HepG2 (cell line): Measurements from ENCODE around the gene NFE2. TPM values are rescaled to one million over a fixed set of nuclear protein-coding genes. Genes with fewer than 3 reads are reported as not detected.

Experiments
- CHD4 ChIP-seq: fragments of 200-600 bp; sonication (generic); IDR thresholded peaks from 2 replicates; pipeline ENCODE4 v1.7.0; 2017; ENCODE audit warnings: mild to moderate bottlenecking, low read length, borderline replicate concordance
- FOXC1 ChIP-seq: sonication (generic); formaldehyde crosslinking; IDR thresholded peaks from 2 replicates; pipeline ENCODE4 v1.8.0; 2022; ENCODE audit warnings: mild to moderate bottlenecking, missing genetic modification reagents, borderline replicate concordance
- GTF3A ChIP-seq: sonication (generic); formaldehyde crosslinking; conservative IDR thresholded peaks from 2 replicates; pipeline ENCODE4 v1.4.0; 2020; ENCODE audit warnings: mild to moderate bottlenecking, missing genetic modification reagents
- KLF11 ChIP-seq: IDR thresholded peaks from 2 replicates; pipeline ENCODE4 v1.6.1; 2016; ENCODE audit warnings: missing compliant biosample characterization
- TARDBP ChIP-seq: sonication (generic); formaldehyde crosslinking; IDR thresholded peaks from 2 replicates; pipeline ENCODE4 v1.8.0; 2022; ENCODE audit warnings: mild to moderate bottlenecking, missing genetic modification reagents
- TOPORS ChIP-seq: sonication (generic); formaldehyde crosslinking; IDR thresholded peaks from 2 replicates; pipeline ENCODE4 v1.8.0; 2023; ENCODE audit warnings: mild to moderate bottlenecking, missing genetic modification reagents
- U2AF2 ChIP-seq: fragments of 200-400 bp; formaldehyde crosslinking; IDR thresholded peaks from 2 replicates; pipeline ENCODE4 v1.6.1; 2017; ENCODE audit warnings: low read depth, mild to moderate bottlenecking, low read length
- polyA plus RNA-seq, 8 experiments: library from polyadenylated mRNA; depleted of rRNA in 3 of 8; stranded (reverse) in 7 of 8; unstranded in 1 of 8; fragments of >200 nt; fragmentation: Illumina TruSeq in 4 of 8; extraction: Trizol in 4 of 8; gene quantifications; 2 replicates each; pipeline versions ENCODE4 v1.2.1 to v1.2.3, GENCODE V29; 2011 to 2016; ENCODE audit warnings: low read depth in 4 of 8, missing spikeins in 1 of 8, mixed read lengths in 1 of 8; ENCODE audit not compliant: insufficient read depth in 1 of 8
- total RNA-seq, 5 experiments: library from RNA; depleted of rRNA; stranded (reverse); fragments of >200 nt; fragmentation: Illumina TruSeq; extraction: Trizol; gene quantifications; 2 replicates each; pipeline ENCODE4 v1.2.3, GENCODE V29; 2016; ENCODE audit warnings: low read depth in 1 of 5
- TF ChIP-seq, protein P1 (sequence below): sonication (generic); formaldehyde crosslinking; IDR thresholded peaks from 2 replicates; pipeline ENCODE4 v1.4.0; 2020; ENCODE audit warnings: mild to moderate bottlenecking, missing genetic modification reagents, borderline replicate concordance
- TF ChIP-seq, protein P2 (sequence below): IDR thresholded peaks from 2 replicates; pipeline ENCODE4 v1.6.1; 2012; ENCODE audit warnings: inconsistent platforms
- TF ChIP-seq, protein P3 (sequence below): sonication (generic); formaldehyde crosslinking; IDR thresholded peaks from 2 replicates; pipeline ENCODE4 v1.4.0; 2020; ENCODE audit warnings: mild to moderate bottlenecking, missing genetic modification reagents
- TF ChIP-seq, protein P4 (sequence below): sonication (generic); formaldehyde crosslinking; IDR thresholded peaks from 2 replicates; pipeline ENCODE4 v1.4.0; 2020; ENCODE audit warnings: missing genetic modification reagents, low read depth, mild to moderate bottlenecking, borderline replicate concordance
- TF ChIP-seq, protein P5 (sequence below): sonication (generic); formaldehyde crosslinking; IDR thresholded peaks from 2 replicates; pipeline ENCODE4 v1.4.0; 2020; ENCODE audit warnings: missing genetic modification reagents, borderline replicate concordance

Gene NFE2
- total and polyA plus RNA-seq, 2 of the 13 experiments (the other 11 are each of a cell fraction or from before 2014, with no cell fraction given) = 4.5 to 7.8 TPM

DNA sequence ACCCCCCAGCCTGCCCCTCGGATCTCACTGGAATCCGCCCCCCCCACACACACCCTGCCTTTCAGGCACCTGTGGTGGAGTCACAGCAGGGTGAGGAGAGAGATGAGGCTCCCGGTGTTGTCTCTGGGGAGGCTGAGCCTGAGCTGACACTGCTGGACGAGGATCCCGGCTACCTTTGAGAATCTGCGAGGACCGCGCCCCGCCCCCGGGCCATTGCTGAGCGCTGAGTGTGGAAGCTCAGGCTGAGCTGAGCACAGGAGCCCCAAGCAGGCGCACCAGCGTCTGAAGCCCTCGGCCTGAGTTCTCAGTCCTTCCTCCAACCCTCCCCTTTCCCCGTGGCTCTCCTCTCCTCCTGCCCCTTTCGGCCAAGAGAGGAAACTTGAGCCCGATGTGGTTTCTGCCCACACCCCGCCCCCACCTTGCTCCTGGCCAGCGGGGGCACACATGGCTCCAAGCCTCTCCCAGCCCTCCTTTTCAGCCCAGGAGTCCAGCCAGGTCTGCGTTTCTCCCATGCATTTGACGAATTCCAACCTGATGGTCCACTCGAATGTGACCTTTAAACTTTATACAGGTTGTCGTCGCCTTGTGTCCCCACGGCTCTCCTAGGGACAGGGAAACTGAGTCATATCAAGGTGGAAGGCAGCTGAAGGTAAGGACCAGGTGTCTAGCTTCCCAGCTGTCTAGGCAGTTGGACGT is at the start of gene NFE2 (continued):
- TF ChIP-seq, protein P1, sequence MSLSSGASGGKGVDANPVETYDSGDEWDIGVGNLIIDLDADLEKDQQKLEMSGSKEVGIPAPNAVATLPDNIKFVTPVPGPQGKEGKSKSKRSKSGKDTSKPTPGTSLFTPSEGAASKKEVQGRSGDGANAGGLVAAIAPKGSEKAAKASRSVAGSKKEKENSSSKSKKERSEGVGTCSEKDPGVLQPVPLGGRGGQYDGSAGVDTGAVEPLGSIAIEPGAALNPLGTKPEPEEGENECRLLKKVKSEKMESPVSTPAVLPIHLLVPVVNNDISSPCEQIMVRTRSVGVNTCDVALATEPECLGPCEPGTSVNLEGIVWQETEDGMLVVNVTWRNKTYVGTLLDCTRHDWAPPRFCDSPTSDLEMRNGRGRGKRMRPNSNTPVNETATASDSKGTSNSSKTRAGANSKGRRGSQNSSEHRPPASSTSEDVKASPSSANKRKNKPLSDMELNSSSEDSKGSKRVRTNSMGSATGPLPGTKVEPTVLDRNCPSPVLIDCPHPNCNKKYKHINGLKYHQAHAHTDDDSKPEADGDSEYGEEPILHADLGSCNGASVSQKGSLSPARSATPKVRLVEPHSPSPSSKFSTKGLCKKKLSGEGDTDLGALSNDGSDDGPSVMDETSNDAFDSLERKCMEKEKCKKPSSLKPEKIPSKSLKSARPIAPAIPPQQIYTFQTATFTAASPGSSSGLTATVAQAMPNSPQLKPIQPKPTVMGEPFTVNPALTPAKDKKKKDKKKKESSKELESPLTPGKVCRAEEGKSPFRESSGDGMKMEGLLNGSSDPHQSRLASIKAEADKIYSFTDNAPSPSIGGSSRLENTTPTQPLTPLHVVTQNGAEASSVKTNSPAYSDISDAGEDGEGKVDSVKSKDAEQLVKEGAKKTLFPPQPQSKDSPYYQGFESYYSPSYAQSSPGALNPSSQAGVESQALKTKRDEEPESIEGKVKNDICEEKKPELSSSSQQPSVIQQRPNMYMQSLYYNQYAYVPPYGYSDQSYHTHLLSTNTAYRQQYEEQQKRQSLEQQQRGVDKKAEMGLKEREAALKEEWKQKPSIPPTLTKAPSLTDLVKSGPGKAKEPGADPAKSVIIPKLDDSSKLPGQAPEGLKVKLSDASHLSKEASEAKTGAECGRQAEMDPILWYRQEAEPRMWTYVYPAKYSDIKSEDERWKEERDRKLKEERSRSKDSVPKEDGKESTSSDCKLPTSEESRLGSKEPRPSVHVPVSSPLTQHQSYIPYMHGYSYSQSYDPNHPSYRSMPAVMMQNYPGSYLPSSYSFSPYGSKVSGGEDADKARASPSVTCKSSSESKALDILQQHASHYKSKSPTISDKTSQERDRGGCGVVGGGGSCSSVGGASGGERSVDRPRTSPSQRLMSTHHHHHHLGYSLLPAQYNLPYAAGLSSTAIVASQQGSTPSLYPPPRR (CRISPR knock-in tag) = 0 out of 2 replicates have a peak, but pooled peaks have one; percentile 12
- peak; percentile 20; the same call in 1 of the 2 replicates for TF ChIP-seq KLF11 (CRISPR knock-in tag)
- TF ChIP-seq, protein P2, sequence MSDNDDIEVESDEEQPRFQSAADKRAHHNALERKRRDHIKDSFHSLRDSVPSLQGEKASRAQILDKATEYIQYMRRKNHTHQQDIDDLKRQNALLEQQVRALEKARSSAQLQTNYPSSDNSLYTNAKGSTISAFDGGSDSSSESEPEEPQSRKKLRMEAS = peak; percentile 66; the same call in 1 of the 2 replicates
- TF ChIP-seq TARDBP (CRISPR knock-in tag) = peak; percentile 72; the same call in 1 of the 2 replicates
- TF ChIP-seq, protein P3, sequence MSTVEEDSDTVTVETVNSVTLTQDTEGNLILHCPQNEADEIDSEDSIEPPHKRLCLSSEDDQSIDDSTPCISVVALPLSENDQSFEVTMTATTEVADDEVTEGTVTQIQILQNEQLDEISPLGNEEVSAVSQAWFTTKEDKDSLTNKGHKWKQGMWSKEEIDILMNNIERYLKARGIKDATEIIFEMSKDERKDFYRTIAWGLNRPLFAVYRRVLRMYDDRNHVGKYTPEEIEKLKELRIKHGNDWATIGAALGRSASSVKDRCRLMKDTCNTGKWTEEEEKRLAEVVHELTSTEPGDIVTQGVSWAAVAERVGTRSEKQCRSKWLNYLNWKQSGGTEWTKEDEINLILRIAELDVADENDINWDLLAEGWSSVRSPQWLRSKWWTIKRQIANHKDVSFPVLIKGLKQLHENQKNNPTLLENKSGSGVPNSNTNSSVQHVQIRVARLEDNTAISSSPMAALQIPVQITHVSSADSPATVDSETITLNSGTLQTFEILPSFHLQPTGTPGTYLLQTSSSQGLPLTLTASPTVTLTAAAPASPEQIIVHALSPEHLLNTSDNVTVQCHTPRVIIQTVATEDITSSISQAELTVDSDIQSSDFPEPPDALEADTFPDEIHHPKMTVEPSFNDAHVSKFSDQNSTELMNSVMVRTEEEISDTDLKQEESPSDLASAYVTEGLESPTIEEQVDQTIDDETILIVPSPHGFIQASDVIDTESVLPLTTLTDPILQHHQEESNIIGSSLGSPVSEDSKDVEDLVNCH (CRISPR knock-in tag) = no peak
- peak; percentile 50; the same call in 1 of the 2 replicates for TF ChIP-seq CHD4
- TF ChIP-seq, protein P4, sequence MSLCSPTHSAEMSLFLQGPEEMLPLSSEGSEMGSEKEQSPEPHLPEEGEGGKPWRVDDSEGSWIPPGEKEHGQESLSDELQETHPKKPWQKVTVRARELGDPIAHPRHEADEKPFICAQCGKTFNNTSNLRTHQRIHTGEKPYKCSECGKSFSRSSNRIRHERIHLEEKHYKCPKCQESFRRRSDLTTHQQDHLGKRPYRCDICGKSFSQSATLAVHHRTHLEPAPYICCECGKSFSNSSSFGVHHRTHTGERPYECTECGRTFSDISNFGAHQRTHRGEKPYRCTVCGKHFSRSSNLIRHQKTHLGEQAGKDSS (CRISPR knock-in tag) = no peak; the same call in 1 of the 2 replicates
- TF ChIP-seq, protein P5, sequence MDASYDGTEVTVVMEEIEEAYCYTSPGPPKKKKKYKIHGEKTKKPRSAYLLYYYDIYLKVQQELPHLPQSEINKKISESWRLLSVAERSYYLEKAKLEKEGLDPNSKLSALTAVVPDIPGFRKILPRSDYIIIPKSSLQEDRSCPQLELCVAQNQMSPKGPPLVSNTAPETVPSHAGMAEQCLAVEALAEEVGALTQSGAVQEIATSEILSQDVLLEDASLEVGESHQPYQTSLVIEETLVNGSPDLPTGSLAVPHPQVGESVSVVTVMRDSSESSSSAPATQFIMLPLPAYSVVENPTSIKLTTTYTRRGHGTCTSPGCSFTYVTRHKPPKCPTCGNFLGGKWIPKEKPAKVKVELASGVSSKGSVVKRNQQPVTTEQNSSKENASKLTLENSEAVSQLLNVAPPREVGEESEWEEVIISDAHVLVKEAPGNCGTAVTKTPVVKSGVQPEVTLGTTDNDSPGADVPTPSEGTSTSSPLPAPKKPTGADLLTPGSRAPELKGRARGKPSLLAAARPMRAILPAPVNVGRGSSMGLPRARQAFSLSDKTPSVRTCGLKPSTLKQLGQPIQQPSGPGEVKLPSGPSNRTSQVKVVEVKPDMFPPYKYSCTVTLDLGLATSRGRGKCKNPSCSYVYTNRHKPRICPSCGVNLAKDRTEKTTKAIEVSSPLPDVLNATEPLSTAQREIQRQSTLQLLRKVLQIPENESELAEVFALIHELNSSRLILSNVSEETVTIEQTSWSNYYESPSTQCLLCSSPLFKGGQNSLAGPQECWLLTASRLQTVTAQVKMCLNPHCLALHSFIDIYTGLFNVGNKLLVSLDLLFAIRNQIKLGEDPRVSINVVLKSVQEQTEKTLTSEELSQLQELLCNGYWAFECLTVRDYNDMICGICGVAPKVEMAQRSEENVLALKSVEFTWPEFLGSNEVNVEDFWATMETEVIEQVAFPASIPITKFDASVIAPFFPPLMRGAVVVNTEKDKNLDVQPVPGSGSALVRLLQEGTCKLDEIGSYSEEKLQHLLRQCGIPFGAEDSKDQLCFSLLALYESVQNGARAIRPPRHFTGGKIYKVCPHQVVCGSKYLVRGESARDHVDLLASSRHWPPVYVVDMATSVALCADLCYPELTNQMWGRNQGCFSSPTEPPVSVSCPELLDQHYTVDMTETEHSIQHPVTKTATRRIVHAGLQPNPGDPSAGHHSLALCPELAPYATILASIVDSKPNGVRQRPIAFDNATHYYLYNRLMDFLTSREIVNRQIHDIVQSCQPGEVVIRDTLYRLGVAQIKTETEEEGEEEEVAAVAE = no peak
- 0 out of 2 replicates have a peak, but pooled peaks have one; percentile 40 for TF ChIP-seq FOXC1 (CRISPR knock-in tag)
- peak; percentile 14; the same call in 1 of the 2 replicates for TF ChIP-seq U2AF2
- TF ChIP-seq TOPORS (CRISPR knock-in tag) = 0 out of 2 replicates have a peak, but pooled peaks have one; percentile 24
- TF ChIP-seq GTF3A (CRISPR knock-in tag) = peak; percentile 86; the same call in 1 of the 2 replicates
